Prostate gland (tissue), 2 donors: ENCODE measurements around the gene DCAF15.

Experiments used
- POLR2AphosphoS5 ChIP-seq: sonication (generic); formaldehyde crosslinking; IDR thresholded peaks from one replicate; pipeline ENCODE4 v1.6.1; 2017; ENCODE audit warnings: antibody characterized with exemption
- TF ChIP-seq, protein P1 (sequence below), 4 experiments: fragments of 200-600 bp in 2 of 4; fragments of 450-650 bp in 2 of 4; sonication (generic) in 2 of 4; IDR thresholded peaks; 1 replicate in 3 of 4; 2 replicates in 1 of 4; pipeline ENCODE4 v1.5.1; 2016 to 2019; ENCODE audit warnings: antibody characterized with exemption in 4 of 4, mild to moderate bottlenecking in 2 of 4, moderate library complexity in 2 of 4

DNA sequence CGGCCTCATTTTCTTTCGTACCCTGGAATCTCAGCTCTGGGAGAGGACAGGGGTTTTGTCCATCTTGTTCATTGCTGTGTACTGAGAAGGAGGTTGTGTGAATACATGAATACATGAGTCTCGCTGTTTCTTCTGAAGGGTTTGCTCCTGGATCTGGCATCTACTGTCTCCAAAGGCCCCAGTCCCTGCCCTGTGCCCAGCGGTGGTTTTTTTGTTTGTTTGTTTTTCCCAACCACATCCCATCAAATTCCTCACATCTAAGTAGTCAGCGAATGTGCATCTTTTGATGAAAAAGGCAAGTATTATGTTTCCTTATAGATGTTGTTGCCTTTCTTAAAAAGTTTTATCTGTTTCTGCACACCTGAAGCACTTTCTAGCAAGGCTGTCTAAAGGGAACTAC is 12.5 kb downstream of the DCAF15 start:
- TF ChIP-seq, protein P1, sequence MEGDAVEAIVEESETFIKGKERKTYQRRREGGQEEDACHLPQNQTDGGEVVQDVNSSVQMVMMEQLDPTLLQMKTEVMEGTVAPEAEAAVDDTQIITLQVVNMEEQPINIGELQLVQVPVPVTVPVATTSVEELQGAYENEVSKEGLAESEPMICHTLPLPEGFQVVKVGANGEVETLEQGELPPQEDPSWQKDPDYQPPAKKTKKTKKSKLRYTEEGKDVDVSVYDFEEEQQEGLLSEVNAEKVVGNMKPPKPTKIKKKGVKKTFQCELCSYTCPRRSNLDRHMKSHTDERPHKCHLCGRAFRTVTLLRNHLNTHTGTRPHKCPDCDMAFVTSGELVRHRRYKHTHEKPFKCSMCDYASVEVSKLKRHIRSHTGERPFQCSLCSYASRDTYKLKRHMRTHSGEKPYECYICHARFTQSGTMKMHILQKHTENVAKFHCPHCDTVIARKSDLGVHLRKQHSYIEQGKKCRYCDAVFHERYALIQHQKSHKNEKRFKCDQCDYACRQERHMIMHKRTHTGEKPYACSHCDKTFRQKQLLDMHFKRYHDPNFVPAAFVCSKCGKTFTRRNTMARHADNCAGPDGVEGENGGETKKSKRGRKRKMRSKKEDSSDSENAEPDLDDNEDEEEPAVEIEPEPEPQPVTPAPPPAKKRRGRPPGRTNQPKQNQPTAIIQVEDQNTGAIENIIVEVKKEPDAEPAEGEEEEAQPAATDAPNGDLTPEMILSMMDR (IDR thresholded peaks at IDR 0.05): no peak
- TF ChIP-seq POLR2AphosphoS5: no peak
